HL-60 (cell line): Measurements from ENCODE around the gene PCDHGA1.

Experiments used
- DNase-seq, 2 experiments: peaks; one replicate each; pipeline ENCODE4 v3.0.0-alpha.2; 2010 to 2020; ENCODE audit warnings: low read depth in 1 of 2, low spot score in 1 of 2
- H3K27ac ChIP-seq: fragments of 250-450 bp; sonication (Bioruptor Pico); replicated peaks from 2 replicates; pipeline ENCODE4 v1.5.1; 2020; ENCODE audit warnings: mild to moderate bottlenecking, moderate library complexity
- H3K27me3 ChIP-seq: fragments of 250-450 bp; sonication (Bioruptor Pico); 2 replicates; pipeline ENCODE4 v1.5.1; 2021; ENCODE audit warnings: mild to moderate bottlenecking, moderate library complexity; ENCODE audit not compliant: insufficient read depth, poor library complexity, severe bottlenecking
- H3K4me3 ChIP-seq: replicated peaks from 2 replicates; pipeline ENCODE4 v1.5.1; 2011; ENCODE audit warnings: mild to moderate bottlenecking, control low read depth, low read length; ENCODE audit not compliant: insufficient read depth
- GABPA ChIP-seq: IDR thresholded peaks from 2 replicates; pipeline ENCODE4 v1.6.1; 2012; ENCODE audit warnings: low read depth
- POLR2AphosphoS5 ChIP-seq: IDR thresholded peaks from 2 replicates; pipeline ENCODE4 v1.6.1; 2012; ENCODE audit warnings: low read depth
- SPI1 ChIP-seq: IDR thresholded peaks from 2 replicates; pipeline ENCODE4 v1.6.1; 2012; ENCODE audit warnings: low read depth, mild to moderate bottlenecking, borderline replicate concordance
- TF ChIP-seq, protein P1 (sequence below): IDR thresholded peaks from 2 replicates; pipeline ENCODE4 v1.6.1; 2012; ENCODE audit warnings: low read depth; ENCODE audit not compliant: insufficient replicate concordance
- TF ChIP-seq, protein P2 (sequence below): IDR thresholded peaks from one replicate; pipeline ENCODE4 v1.5.1; 2011; ENCODE audit warnings: low read length, control low read depth, inconsistent platforms; ENCODE audit not compliant: insufficient read depth

PCDHGA1 gene

GRCh38 chr5:141513627-141514329, 183.5 kb downstream of the PCDHGA1 start:
- Histone ChIP-seq H3K4me3 (no peak overlapping the region), H3K27ac (no peak overlapping the region)
- no peak for DNase-seq

DNA sequence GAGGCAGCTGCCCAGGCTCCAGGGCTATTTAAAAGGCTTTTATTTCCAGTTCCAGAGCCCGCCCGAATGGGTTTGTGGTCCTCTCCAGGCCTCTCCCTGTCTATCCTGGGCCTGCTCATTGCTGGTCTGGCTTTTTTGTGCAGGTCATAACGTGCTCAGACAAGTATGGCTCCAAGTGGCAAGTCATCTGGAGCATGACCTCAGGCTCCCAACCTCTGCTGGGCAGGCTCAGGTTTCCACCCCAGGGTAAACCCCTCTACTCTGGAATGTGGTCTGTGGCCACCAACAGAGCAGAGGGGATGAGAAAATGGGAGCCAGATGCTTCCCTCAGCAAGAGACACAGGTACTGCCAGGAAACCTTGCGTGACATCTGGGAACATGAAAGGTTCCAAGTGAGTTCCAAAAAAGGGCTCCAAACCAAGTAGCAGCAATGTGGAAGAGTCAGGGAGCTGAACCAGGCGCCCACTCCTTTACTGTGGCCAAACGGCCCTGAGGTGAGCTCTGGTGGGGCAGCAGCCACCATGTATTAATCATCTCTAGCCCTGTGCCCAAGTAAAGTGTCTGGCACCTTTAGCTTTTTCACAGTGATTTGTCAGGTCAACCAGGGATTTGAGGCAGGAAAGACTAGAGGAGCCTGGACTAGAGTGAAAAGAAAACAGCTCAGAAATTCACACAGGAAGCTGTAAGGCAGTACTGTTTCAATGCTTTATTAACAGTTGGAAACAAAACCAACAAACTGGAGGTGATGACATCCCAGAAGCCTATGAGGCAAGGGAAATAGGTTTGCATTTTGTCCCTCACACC, 184.2 kb downstream of the PCDHGA1 start:
- H3K4me3 ChIP-seq = no peak overlapping the region
- TF ChIP-seq GABPA (no peak), SPI1 (no peak), POLR2AphosphoS5 (no peak)
- TF ChIP-seq, protein P1, sequence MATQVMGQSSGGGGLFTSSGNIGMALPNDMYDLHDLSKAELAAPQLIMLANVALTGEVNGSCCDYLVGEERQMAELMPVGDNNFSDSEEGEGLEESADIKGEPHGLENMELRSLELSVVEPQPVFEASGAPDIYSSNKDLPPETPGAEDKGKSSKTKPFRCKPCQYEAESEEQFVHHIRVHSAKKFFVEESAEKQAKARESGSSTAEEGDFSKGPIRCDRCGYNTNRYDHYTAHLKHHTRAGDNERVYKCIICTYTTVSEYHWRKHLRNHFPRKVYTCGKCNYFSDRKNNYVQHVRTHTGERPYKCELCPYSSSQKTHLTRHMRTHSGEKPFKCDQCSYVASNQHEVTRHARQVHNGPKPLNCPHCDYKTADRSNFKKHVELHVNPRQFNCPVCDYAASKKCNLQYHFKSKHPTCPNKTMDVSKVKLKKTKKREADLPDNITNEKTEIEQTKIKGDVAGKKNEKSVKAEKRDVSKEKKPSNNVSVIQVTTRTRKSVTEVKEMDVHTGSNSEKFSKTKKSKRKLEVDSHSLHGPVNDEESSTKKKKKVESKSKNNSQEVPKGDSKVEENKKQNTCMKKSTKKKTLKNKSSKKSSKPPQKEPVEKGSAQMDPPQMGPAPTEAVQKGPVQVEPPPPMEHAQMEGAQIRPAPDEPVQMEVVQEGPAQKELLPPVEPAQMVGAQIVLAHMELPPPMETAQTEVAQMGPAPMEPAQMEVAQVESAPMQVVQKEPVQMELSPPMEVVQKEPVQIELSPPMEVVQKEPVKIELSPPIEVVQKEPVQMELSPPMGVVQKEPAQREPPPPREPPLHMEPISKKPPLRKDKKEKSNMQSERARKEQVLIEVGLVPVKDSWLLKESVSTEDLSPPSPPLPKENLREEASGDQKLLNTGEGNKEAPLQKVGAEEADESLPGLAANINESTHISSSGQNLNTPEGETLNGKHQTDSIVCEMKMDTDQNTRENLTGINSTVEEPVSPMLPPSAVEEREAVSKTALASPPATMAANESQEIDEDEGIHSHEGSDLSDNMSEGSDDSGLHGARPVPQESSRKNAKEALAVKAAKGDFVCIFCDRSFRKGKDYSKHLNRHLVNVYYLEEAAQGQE = no peak
- TF ChIP-seq, protein P2, sequence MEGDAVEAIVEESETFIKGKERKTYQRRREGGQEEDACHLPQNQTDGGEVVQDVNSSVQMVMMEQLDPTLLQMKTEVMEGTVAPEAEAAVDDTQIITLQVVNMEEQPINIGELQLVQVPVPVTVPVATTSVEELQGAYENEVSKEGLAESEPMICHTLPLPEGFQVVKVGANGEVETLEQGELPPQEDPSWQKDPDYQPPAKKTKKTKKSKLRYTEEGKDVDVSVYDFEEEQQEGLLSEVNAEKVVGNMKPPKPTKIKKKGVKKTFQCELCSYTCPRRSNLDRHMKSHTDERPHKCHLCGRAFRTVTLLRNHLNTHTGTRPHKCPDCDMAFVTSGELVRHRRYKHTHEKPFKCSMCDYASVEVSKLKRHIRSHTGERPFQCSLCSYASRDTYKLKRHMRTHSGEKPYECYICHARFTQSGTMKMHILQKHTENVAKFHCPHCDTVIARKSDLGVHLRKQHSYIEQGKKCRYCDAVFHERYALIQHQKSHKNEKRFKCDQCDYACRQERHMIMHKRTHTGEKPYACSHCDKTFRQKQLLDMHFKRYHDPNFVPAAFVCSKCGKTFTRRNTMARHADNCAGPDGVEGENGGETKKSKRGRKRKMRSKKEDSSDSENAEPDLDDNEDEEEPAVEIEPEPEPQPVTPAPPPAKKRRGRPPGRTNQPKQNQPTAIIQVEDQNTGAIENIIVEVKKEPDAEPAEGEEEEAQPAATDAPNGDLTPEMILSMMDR = no peak
- no peak for DNase-seq
- no peak overlapping the region for H3K27ac ChIP-seq
- H3K27me3 ChIP-seq = no peaks in the 10 kb centered on the region

More at GRCh38 chr5:141513627-141514329, 183.5 kb downstream of the PCDHGA1 start:
- TF ChIP-seq, protein P1 = no peak
- TF ChIP-seq SPI1 (no peak), POLR2AphosphoS5 (no peak), GABPA (no peak)
- TF ChIP-seq, protein P2 = no peak
- no peaks in the 10 kb centered on the region for H3K27me3 ChIP-seq

DNA sequence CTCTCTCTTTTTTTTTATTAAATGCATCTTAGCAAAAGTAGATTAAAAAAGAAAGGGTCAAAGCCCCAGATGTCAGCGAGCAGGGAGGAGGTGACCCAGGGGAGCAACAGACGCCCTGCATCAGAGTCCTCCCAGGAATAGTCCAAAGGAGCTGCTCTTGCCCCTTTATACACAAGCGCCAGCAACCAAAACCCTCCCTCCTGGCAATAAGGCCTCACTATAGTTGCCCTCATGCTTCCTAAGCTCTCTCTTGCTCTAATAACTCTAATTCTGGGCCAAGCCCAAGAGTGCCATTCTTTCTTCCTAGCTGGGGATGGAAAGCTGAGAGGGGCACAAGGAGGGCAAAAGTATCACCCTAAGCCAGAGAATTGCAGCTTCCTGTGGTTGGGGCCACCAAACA, 184.8 kb downstream of the PCDHGA1 start:
- no peak for DNase-seq
- no peak for TF ChIP-seq GABPA
- TF ChIP-seq SPI1 = no peak
- TF ChIP-seq POLR2AphosphoS5 = no peak
- TF ChIP-seq, protein P1 = no peak
- TF ChIP-seq, protein P2 = no peak
- Histone ChIP-seq H3K4me3 (no peak overlapping the region), H3K27me3 (no peaks in the 10 kb centered on the region), H3K27ac (no peak overlapping the region)
